Gastrocnemius medialis (tissue), 4 donors: ENCODE results near the gene CEP20. TPM values are rescaled to one million over a fixed set of nuclear protein-coding genes. Genes with fewer than 3 reads are reported as not detected.

ENCODE experiments used
- ATAC-seq, 2 donors: fragments of 150-250 bp; one replicate each; pipeline ENCODE4 v1.9.1; 2016
- DNase-seq, 2 donors: peaks; one replicate each; pipeline ENCODE4 v3.0.0-alpha.2; 2019
- H3K27ac ChIP-seq, 4 donors: fragments of 200-600 bp; sonication (generic); 1 replicate in 1 of 4; 2 replicates in 3 of 4; pipeline ENCODE4 v1.5.1; 2016 to 2018; ENCODE audit warnings: mild to moderate bottlenecking in 2 of 4, moderate library complexity in 1 of 4
- H3K27me3 ChIP-seq, 3 donors: fragments of 200-600 bp; sonication (generic) in 2 of 3; 1 replicate in 1 of 3; 2 replicates in 2 of 3; pipeline versions ENCODE4 v1.5.1 to v1.6.0; 2016 to 2019; ENCODE audit warnings: mild to moderate bottlenecking in 1 of 3, moderate library complexity in 1 of 3
- H3K36me3 ChIP-seq, 2 donors: fragments of 200-600 bp; sonication (generic) in 1 of 2; one replicate each; pipeline ENCODE4 v1.5.1; 2017 to 2018
- H3K4me1 ChIP-seq, 2 donors: fragments of 200-600 bp; sonication (generic) in 1 of 2; one replicate each; pipeline ENCODE4 v1.5.1; 2016 to 2017; ENCODE audit warnings: mild to moderate bottlenecking in 2 of 2
- H3K4me3 ChIP-seq, 4 donors: fragments of 200-600 bp; sonication (generic) in 3 of 4; 1 replicate in 1 of 4; 2 replicates in 3 of 4; pipeline ENCODE4 v1.5.1; 2016 to 2019; ENCODE audit warnings: mild to moderate bottlenecking in 2 of 4
- H3K9me3 ChIP-seq, 3 donors: fragments of 200-600 bp; sonication (generic) in 2 of 3; 1 replicate in 1 of 3; 2 replicates in 2 of 3; pipeline ENCODE4 v1.5.1; 2016 to 2019
- POLR2A ChIP-seq, 2 donors: fragments of 450-650 bp; IDR thresholded peaks; one replicate each; pipeline ENCODE4 v1.6.1; 2017; ENCODE audit warnings: antibody characterized with exemption in 2 of 2, mild to moderate bottlenecking in 2 of 2, moderate library complexity in 2 of 2
- in situ Hi-C, 4 donors: fragments of 200-750 bp; cut with MboI; loops; one replicate each; pipeline versions ENCODE4 v1.15.0 to v1.8.0; 2017; ENCODE audit warnings: low sequenced_read_pairs in 4 of 4
- intact Hi-C: fragments of 100-400 bp; cut with DNase I; formaldehyde crosslinking; loops from one replicate; pipeline ENCODE4 v1.15.1; 2023; ENCODE audit warnings: low total_unique reads
- total RNA-seq, 4 donors: library from RNA; depleted of rRNA; stranded (reverse); fragments of >200 nt; gene quantifications; one replicate each; pipeline versions ENCODE4 v1.1.0 to v1.2.3, GENCODE V29; 2016
- TF ChIP-seq, protein P1 (sequence below), 5 experiments: fragments of 450-650 bp in 3 of 5; fragments of 200-600 bp in 2 of 5; sonication (generic) in 2 of 5; IDR thresholded peaks in 4 of 5; conservative IDR thresholded peaks in 1 of 5; 1 replicate in 4 of 5; 2 replicates in 1 of 5; pipeline ENCODE4 v1.5.1; 2016 to 2019; ENCODE audit warnings: antibody characterized with exemption in 5 of 5, mild to moderate bottlenecking in 3 of 5, moderate library complexity in 3 of 5

The CEP20 gene
- total RNA-seq, 4 donors from 2014 or later: 42.2 to 87.8 (median 76.1) TPM

DNA sequence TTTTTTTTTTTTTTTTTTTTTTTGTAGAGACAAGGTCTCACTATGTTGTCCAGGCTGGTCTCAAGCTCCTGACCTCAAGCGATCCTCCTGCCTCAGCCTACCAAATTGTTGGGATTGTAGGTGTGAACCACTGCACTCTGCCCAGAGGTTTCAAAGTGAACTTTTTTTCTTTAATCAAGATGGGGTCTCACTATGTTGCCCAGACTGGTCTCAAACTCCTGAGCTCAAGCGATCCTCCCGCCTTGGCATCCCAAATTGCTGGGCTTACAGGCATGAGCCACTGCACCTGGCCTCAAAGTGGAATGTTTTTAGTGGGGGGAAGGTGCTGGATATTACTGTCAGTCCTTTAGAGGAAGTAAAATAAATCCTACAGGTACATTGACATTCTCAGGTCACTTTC lies 12.0 kb upstream of the CEP20 start:
- ATAC-seq: no peak
- Histone ChIP-seq H3K27ac (no peak overlapping the region), H3K36me3 (no peaks in the 10 kb centered on the region), H3K4me3 (no peak overlapping the region), H3K9me3 (no peaks in the 10 kb centered on the region), H3K27me3 (no peaks in the 10 kb centered on the region), H3K4me1 (no peaks in the 10 kb centered on the region)
- TF ChIP-seq, protein P1, sequence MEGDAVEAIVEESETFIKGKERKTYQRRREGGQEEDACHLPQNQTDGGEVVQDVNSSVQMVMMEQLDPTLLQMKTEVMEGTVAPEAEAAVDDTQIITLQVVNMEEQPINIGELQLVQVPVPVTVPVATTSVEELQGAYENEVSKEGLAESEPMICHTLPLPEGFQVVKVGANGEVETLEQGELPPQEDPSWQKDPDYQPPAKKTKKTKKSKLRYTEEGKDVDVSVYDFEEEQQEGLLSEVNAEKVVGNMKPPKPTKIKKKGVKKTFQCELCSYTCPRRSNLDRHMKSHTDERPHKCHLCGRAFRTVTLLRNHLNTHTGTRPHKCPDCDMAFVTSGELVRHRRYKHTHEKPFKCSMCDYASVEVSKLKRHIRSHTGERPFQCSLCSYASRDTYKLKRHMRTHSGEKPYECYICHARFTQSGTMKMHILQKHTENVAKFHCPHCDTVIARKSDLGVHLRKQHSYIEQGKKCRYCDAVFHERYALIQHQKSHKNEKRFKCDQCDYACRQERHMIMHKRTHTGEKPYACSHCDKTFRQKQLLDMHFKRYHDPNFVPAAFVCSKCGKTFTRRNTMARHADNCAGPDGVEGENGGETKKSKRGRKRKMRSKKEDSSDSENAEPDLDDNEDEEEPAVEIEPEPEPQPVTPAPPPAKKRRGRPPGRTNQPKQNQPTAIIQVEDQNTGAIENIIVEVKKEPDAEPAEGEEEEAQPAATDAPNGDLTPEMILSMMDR (IDR thresholded peaks at IDR 0.05 in 4 of 5, conservative IDR thresholded peaks at IDR 0.05 in 1 of 5): no peak
- no peak for TF ChIP-seq POLR2A (IDR thresholded peaks at IDR 0.05)
- intact Hi-C loops (no loop called here), in situ Hi-C loops (no loop called here)
- DNase-seq: no peak

DNA sequence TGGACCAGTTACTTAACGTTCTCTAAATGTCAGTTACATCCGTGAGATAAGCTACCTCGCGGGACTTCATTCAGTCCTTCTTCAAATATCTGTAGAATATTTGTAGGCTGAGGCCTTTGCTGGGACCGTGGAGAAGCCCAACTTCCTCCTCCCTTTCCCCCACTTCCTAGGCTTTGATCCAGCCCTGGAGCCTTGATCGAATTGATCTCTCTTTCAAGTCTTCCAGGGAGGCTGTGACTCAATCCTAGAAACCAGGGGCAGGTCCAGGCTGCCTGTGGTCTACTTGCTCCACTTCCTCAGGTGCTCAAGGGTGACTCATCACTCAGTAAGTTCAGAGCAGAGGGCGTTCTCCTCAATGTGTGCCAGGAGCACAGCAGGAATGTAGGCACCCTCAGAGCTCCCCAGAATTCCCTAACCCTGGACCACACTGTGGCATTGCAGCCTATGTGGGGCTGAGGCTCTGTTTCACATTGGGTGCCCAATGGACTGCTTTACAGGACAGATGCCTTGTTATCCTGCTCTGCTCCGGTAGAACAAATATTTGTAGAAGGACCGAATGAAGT lies 11.2 kb upstream of the CEP20 start:
- ATAC-seq (no peak), DNase-seq (no peak)
- Histone ChIP-seq H3K4me1 (no peaks in the 10 kb centered on the region), H3K9me3 (no peaks in the 10 kb centered on the region), H3K36me3 (no peaks in the 10 kb centered on the region), H3K27ac (no peak overlapping the region), H3K4me3 (no peak overlapping the region), H3K27me3 (no peaks in the 10 kb centered on the region)
- in situ Hi-C loops: loop anchor here in 2 of 4 donors (10.0 to 25.0 kb wide), 2 partner anchors 45 to 113 kb away; partner anchors contain the start of gene ABCC1 (in 1 of the 2)
- intact Hi-C loops: no loop called here
- TF ChIP-seq, protein P1 (IDR thresholded peaks at IDR 0.05 in 4 of 5, conservative IDR thresholded peaks at IDR 0.05 in 1 of 5): no peak
- no peak for TF ChIP-seq POLR2A (IDR thresholded peaks at IDR 0.05)

DNA sequence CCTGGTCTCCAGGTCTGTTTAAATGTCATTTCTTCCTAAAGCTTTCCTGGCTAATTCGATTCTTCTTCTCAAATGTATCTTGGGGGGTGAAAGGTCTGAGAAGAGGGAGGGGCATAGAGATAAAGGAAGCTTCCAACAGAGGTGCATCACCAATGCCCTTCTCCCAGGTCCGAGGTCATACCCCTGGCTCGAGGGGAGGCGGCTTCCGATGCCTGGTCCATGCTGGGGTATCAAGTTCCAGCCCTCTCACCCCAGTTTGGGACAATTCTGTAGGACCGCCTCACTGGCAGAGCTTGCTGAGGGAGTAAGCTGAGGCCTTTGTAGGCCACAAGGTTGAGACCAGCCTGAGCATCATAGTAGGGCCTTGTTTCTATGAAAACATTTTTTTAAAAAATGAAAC lies 10.3 kb upstream of the CEP20 start:
- ATAC-seq (no peak), DNase-seq (no peak)
- Histone ChIP-seq H3K4me3 (no peak overlapping the region), H3K4me1 (no peaks in the 10 kb centered on the region), H3K36me3 (no peaks in the 10 kb centered on the region), H3K27me3 (no peaks in the 10 kb centered on the region), H3K9me3 (no peaks in the 10 kb centered on the region), H3K27ac (no peak overlapping the region)
- intact Hi-C loops (no loop called here), in situ Hi-C loops (loop anchor here in 2 of 4 donors (10.0 to 25.0 kb wide), 2 partner anchors 46 to 114 kb away; partner anchors contain the start of gene ABCC1 (in 1 of the 2))
- TF ChIP-seq, protein P1 (IDR thresholded peaks at IDR 0.05 in 4 of 5, conservative IDR thresholded peaks at IDR 0.05 in 1 of 5): no peak
- TF ChIP-seq POLR2A (IDR thresholded peaks at IDR 0.05): no peak

DNA sequence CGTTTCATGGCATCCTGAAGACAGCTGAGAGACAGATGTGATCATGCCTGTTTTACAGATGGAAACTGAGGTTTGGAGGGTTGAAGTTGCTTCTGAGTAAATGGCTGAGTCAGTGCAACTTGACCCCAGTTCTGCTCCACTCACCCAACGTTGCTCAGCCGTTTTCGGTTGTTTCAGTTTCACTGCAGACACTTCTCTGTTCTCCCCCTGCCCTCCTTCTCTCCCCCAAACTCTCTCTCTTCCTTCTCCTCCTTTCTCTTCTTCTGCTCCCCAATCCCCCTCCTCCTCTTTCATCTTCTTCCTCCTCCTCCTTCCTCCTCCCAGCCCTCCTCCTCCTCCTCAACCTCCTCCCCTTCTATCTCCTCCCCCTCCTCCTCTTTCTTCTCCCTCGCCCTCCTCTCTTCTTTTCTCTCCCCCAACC lies 9.4 kb upstream of the CEP20 start:
- no peak overlapping the region for H3K27ac ChIP-seq

More for the DNA sequence above, 9.4 kb upstream of the CEP20 start:
- Histone ChIP-seq H3K9me3 (no peaks in the 10 kb centered on the region), H3K4me3 (no peak overlapping the region), H3K4me1 (no peaks in the 10 kb centered on the region), H3K27me3 (no peaks in the 10 kb centered on the region), H3K36me3 (no peaks in the 10 kb centered on the region)
- DNase-seq (no peak), ATAC-seq (no peak)
- intact Hi-C loops: no loop called here
- TF ChIP-seq, protein P1 (IDR thresholded peaks at IDR 0.05 in 4 of 5, conservative IDR thresholded peaks at IDR 0.05 in 1 of 5): no peak
- TF ChIP-seq POLR2A (IDR thresholded peaks at IDR 0.05): no peak
- in situ Hi-C loops: loop anchor here in 2 of 4 donors (10.0 to 25.0 kb wide), 2 partner anchors 47 to 114 kb away; partner anchors contain the start of gene ABCC1 (in 1 of the 2)
